Endothelial cell of umbilical vein (primary cell): ENCODE data around the gene GXYLT2. TPM values are rescaled to one million over a fixed set of nuclear protein-coding genes. Genes with fewer than 3 reads are reported as not detected.

Source experiments
- BruUV-seq: library from RNA; stranded (reverse); fragments of 400-500 nt; replicated peaks from 2 replicates; lab custom pipeline; 2021; lab: Mats Ljungman, UMichigan
- CTCF ChIA-PET: fragments of 300-600, 350-600 bp; sonication (Branson Sonifier 250); formaldehyde crosslinking; loops from one replicate; lab custom pipeline; 2021; ENCODE audit warnings: antibody characterized with exemption, inconsistent platforms; lab: Charles Lee
- POLR2A ChIA-PET: fragments of 300-600, 350-600 bp; sonication (Branson Sonifier 250); formaldehyde crosslinking; loops from one replicate; lab custom pipeline; 2021; ENCODE audit warnings: antibody characterized with exemption, inconsistent platforms; lab: Charles Lee
- DNase-seq: peaks from one replicate; pipeline ENCODE4 v3.0.0-alpha.2; 2011; ENCODE audit warnings: low read depth, low spot score
- FAIRE-seq: peaks from 2 replicates; lab custom pipeline; 2011; peaks lifted over from hg19 to GRCh38; lab: Jason Lieb, UNC
- H2AFZ ChIP-seq: 2 replicates; pipeline ENCODE4 v1.6.0; 2012; ENCODE audit warnings: low read depth, low read length, control low read depth, inconsistent platforms
- H3K27ac ChIP-seq: 2 replicates; pipeline ENCODE4 v1.5.1; 2011; ENCODE audit warnings: low read depth, mild to moderate bottlenecking, control low read depth, low read length, moderate library complexity; ENCODE audit not compliant: insufficient read depth
- H3K27me3 ChIP-seq, 2 experiments: 2 replicates each; pipeline versions ENCODE4 v1.6.0 to v1.6.1; 2011; ENCODE audit warnings: low read length in 2 of 2, mixed read lengths in 1 of 2; ENCODE audit not compliant: control insufficient read depth in 2 of 2, insufficient read depth in 2 of 2
- H3K36me3 ChIP-seq, 2 experiments: 2 replicates in 1 of 2; 3 replicates in 1 of 2; pipeline ENCODE4 v1.5.1; 2011; ENCODE audit warnings: low read length in 2 of 2, mild to moderate bottlenecking in 1 of 2, moderate library complexity in 1 of 2; ENCODE audit not compliant: control insufficient read depth in 2 of 2, insufficient read depth in 2 of 2; ENCODE audit errors: extremely low read depth in 1 of 2
- H3K4me1 ChIP-seq: 3 replicates; pipeline ENCODE4 v1.5.1; 2011; ENCODE audit warnings: mild to moderate bottlenecking, low read length; ENCODE audit not compliant: control insufficient read depth, insufficient read depth; ENCODE audit errors: extremely low read depth
- H3K4me2 ChIP-seq: 2 replicates; pipeline ENCODE4 v1.6.1; 2011; ENCODE audit warnings: low read length, control low read depth, mixed read lengths; ENCODE audit not compliant: insufficient read depth
- H3K4me3 ChIP-seq, 3 experiments: fragments of 200-600 bp in 1 of 3; sonication (generic), shearing (Covaris generic) in 1 of 3; replicated peaks in 1 of 3; 2 replicates each; pipeline ENCODE4 v1.5.1; 2011 to 2016; ENCODE audit warnings: control low read depth in 3 of 3, low read length in 3 of 3, mild to moderate bottlenecking in 2 of 3, inconsistent platforms in 1 of 3, low read depth in 1 of 3, moderate library complexity in 1 of 3; ENCODE audit not compliant: insufficient read depth in 1 of 3
- H3K79me2 ChIP-seq: 2 replicates; pipeline ENCODE4 v1.6.0; 2012; ENCODE audit warnings: low read length, inconsistent platforms; ENCODE audit not compliant: control insufficient read depth, insufficient read depth
- H3K9ac ChIP-seq: replicated peaks from 2 replicates; pipeline ENCODE3; 2011; ENCODE audit warnings: low read length, control low read depth; ENCODE audit not compliant: insufficient read depth; ENCODE audit errors: extremely low read depth
- H3K9me1 ChIP-seq: replicated peaks from 3 replicates; pipeline ENCODE4 v1.6.0; 2011; ENCODE audit warnings: mild to moderate bottlenecking, low read length; ENCODE audit not compliant: control insufficient read depth, insufficient read depth; ENCODE audit errors: extremely low read depth
- H3K9me3 ChIP-seq: replicated peaks from 2 replicates; pipeline ENCODE4 v1.5.1; 2012; ENCODE audit warnings: low read length, inconsistent platforms; ENCODE audit not compliant: control insufficient read depth, insufficient read depth
- H4K20me1 ChIP-seq: replicated peaks from 2 replicates; pipeline ENCODE3; 2011; ENCODE audit warnings: mild to moderate bottlenecking, low read length; ENCODE audit not compliant: control insufficient read depth, insufficient read depth; ENCODE audit errors: extremely low read depth
- EZH2 ChIP-seq: IDR thresholded peaks from 2 replicates; pipeline ENCODE4 v1.6.1; 2012; ENCODE audit warnings: borderline replicate concordance, low read depth, mild to moderate bottlenecking, moderate library complexity, low read length, inconsistent platforms; ENCODE audit not compliant: severe bottlenecking
- FOS ChIP-seq: IDR thresholded peaks from 2 replicates; pipeline ENCODE4 v1.6.1; 2011; ENCODE audit warnings: mild to moderate bottlenecking, low read length, moderate library complexity, borderline replicate concordance; ENCODE audit not compliant: insufficient read depth
- GATA2 ChIP-seq: IDR thresholded peaks from 2 replicates; pipeline ENCODE4 v1.7.0; 2011; ENCODE audit warnings: low read depth, mild to moderate bottlenecking, moderate library complexity, mixed read lengths, low read length; ENCODE audit not compliant: insufficient read length, insufficient read depth
- JUN ChIP-seq: IDR thresholded peaks from 2 replicates; pipeline ENCODE4 v1.6.1; 2011; ENCODE audit warnings: borderline replicate concordance, low read depth; ENCODE audit not compliant: insufficient read length, insufficient read depth
- MYC ChIP-seq: IDR thresholded peaks from one replicate; pipeline ENCODE4 v1.6.1; 2011; ENCODE audit warnings: mild to moderate bottlenecking, low read depth, low read length
- POLR2A ChIP-seq: IDR thresholded peaks from 2 replicates; pipeline ENCODE4 v1.6.1; 2012; ENCODE audit warnings: low read depth, mild to moderate bottlenecking, control low read depth, low read length
- POLR2AphosphoS5 ChIP-seq: IDR thresholded peaks from 2 replicates; pipeline ENCODE4 v1.6.1; 2012; ENCODE audit warnings: low read depth, mild to moderate bottlenecking, control low read depth, low read length, moderate library complexity; ENCODE audit not compliant: insufficient read depth
- dilution Hi-C: fragments of 300-500 bp; cut with MboI; formaldehyde crosslinking; loops from one replicate; pipeline ENCODE4 v1.15.0; 2019; ENCODE audit warnings: low sequenced_read_pairs; ENCODE audit not compliant: extremely low pct_ligation_motif_present
- intact Hi-C: fragments of 100-400 bp; cut with micrococcal nuclease; formaldehyde crosslinking; loops from one replicate; pipeline ENCODE4 v1.10.0; 2022
- polyA plus RNA-seq, 4 experiments: library from polyadenylated mRNA; depleted of rRNA in 3 of 4; stranded (reverse) in 3 of 4; unstranded in 1 of 4; fragments of >200 nt; gene quantifications; 2 replicates each; pipeline versions ENCODE4 v1.2.1 to v1.2.3, GENCODE V29; 2011 to 2012; ENCODE audit warnings: missing spikeins in 1 of 4
- total RNA-seq: library from RNA; stranded (reverse); gene quantifications from 2 replicates; pipeline ENCODE4 v1.2.3, GENCODE V29; 2021
- TF ChIP-seq, protein P1 (sequence below): IDR thresholded peaks from 2 replicates; pipeline ENCODE4 v1.6.1; 2011; ENCODE audit not compliant: insufficient read depth, insufficient read length

The GXYLT2 gene
- total and polyA plus RNA-seq, 2 donors (not counting 3 experiments of a cell fraction or from before 2014, with no cell fraction given), result 0.07 to 0.24 TPM

DNA sequence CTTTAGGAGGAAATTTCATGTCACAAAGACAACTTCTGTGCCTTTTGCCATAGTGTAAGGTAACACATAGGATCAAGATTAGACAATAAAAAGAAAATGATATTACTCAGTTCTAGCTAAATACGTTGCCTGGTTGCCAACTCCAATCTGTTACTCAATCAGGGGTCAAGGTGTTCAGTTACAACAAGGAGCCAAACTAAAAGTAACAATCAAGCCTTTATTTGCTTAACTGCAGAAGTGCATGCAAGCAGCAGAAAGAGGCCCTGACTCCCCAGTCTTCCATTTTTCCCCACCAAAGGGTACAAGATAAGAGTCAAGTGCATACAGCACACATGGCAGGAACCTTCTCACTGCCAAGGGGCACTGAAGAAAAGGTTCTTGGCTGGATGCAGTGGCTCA is 80.4 kb downstream of the GXYLT2 start:
- BruUV-seq, result no TSS peak
- Histone ChIP-seq H3K4me3 (no peak overlapping the region), H4K20me1 (no peaks in the 10 kb centered on the region), H3K9me1 (no peaks in the 10 kb centered on the region), H3K9me3 (no peaks in the 10 kb centered on the region), H2AFZ (no peak overlapping the region), H3K79me2 (no peaks in the 10 kb centered on the region), H3K27me3 (no peaks in the 10 kb centered on the region), H3K36me3 (no peaks in the 10 kb centered on the region), H3K4me1 (no peaks in the 10 kb centered on the region), H3K4me2 (no peak overlapping the region), H3K27ac (no peak overlapping the region), H3K9ac (no peak overlapping the region)
- TF ChIP-seq MYC (no peak), JUN (no peak), POLR2AphosphoS5 (no peak), FOS (no peak), EZH2 (no peak), POLR2A (no peak)
- TF ChIP-seq, protein P1, sequence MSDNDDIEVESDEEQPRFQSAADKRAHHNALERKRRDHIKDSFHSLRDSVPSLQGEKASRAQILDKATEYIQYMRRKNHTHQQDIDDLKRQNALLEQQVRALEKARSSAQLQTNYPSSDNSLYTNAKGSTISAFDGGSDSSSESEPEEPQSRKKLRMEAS, result no peak
- ChIA-PET POLR2A (no interaction called here), CTCF (no interaction called here)
- FAIRE-seq, result no peak
- intact Hi-C loops, result no loop called here
- dilution Hi-C loops, result no loop called here
- DNase-seq, result no peak

DNA sequence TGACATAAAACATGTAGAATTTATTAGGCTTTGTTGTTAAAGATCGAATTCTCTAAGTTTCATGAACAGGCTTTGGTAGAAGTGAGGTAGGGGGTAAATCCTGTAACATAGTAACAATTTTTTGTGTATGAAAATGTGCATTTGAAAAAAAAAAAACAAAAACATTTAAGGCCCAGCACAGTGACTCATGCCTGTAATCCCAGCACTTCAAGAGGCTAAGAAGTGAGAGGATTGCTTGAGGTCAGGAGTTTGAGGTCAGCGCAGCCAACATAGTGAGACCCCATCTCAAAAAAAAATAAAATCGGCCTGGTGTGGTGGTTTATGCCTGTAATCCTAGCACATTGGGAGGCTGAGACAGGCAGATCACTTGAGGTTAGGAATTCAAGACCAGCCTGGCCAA is 81.9 kb downstream of the GXYLT2 start:
- no peaks in the 10 kb centered on the region for H3K9me1 ChIP-seq
- no peaks in the 10 kb centered on the region for H4K20me1 ChIP-seq
- no peaks in the 10 kb centered on the region for H3K36me3 ChIP-seq
- intact Hi-C loops, result no loop called here
- no peak for TF ChIP-seq MYC
- no peak for TF ChIP-seq POLR2AphosphoS5
- no peak for TF ChIP-seq GATA2
- TF ChIP-seq JUN, result no peak
- ChIA-PET POLR2A (no interaction called here), CTCF (no interaction called here)
- no peak overlapping the region for H3K9ac ChIP-seq
- no peaks in the 10 kb centered on the region for H3K4me1 ChIP-seq
- no peaks in the 10 kb centered on the region for H3K9me3 ChIP-seq
- no peak overlapping the region for H2AFZ ChIP-seq
- no peak for FAIRE-seq
- no peak for DNase-seq
- H3K4me3 ChIP-seq, result no peak overlapping the region
- H3K4me2 ChIP-seq, result no peak overlapping the region
- dilution Hi-C loops, result no loop called here
- no TSS peak for BruUV-seq
- H3K27ac ChIP-seq, result no peak overlapping the region
- H3K27me3 ChIP-seq, result no peaks in the 10 kb centered on the region
- H3K79me2 ChIP-seq, result no peaks in the 10 kb centered on the region
